Vagina (tissue), 2 donors: ENCODE data around the gene FBXL5.

Source experiments
- POLR2A ChIP-seq, 2 donors: fragments of 450-650 bp; IDR thresholded peaks; one replicate each; pipeline ENCODE4 v1.6.1; 2017; ENCODE audit warnings: antibody characterized with exemption in 2 of 2, mild to moderate bottlenecking in 2 of 2, moderate library complexity in 2 of 2
- TF ChIP-seq, protein P1 (sequence below), 3 experiments: fragments of 450-650 bp in 2 of 3; fragments of 200-600 bp in 1 of 3; sonication (generic) in 1 of 3; IDR thresholded peaks; one replicate each; pipeline ENCODE4 v1.5.1; 2017 to 2019; ENCODE audit warnings: antibody characterized with exemption in 3 of 3, mild to moderate bottlenecking in 2 of 3, moderate library complexity in 2 of 3

DNA sequence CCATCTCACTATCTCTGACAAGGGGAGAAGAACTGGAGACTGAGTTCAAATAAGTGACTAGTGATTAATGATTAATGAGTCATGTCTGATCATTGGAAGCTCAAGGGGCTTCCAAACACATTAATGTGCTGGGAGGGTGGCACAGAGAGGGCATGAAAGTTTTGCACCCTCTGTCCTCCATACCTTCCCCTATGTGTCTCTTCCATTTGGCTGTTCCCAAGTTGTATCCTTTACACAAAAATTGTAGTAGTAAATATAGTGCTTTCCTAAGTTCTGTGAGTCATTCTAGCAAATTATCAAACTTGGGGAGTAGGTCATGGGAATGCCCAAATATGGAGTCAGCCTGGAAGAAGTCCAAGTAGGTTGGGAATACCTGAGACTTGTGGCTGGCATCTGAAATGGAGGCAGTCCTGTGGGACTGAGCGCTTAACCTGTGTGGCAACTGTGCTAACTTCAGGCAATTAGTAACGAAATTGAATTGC lies 22.4 kb upstream of the FBXL5 start:
- no peak for TF ChIP-seq POLR2A (IDR thresholded peaks at IDR 0.05)
- TF ChIP-seq, protein P1, sequence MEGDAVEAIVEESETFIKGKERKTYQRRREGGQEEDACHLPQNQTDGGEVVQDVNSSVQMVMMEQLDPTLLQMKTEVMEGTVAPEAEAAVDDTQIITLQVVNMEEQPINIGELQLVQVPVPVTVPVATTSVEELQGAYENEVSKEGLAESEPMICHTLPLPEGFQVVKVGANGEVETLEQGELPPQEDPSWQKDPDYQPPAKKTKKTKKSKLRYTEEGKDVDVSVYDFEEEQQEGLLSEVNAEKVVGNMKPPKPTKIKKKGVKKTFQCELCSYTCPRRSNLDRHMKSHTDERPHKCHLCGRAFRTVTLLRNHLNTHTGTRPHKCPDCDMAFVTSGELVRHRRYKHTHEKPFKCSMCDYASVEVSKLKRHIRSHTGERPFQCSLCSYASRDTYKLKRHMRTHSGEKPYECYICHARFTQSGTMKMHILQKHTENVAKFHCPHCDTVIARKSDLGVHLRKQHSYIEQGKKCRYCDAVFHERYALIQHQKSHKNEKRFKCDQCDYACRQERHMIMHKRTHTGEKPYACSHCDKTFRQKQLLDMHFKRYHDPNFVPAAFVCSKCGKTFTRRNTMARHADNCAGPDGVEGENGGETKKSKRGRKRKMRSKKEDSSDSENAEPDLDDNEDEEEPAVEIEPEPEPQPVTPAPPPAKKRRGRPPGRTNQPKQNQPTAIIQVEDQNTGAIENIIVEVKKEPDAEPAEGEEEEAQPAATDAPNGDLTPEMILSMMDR (IDR thresholded peaks at IDR 0.05), result no peak
